ENCODE measurements around the gene L2HGDH. TPM values are rescaled to one million over a fixed set of nuclear protein-coding genes. Genes with fewer than 3 reads are reported as not detected.
"Not testable (repeated sequence)": the region's sequence is repeated elsewhere in the genome, so short reads cannot be mapped to it uniquely, and the experiment has no call there.

The L2HGDH gene
- total RNA-seq, 1 donor from 2014 or later = 8.2 TPM

DNA sequence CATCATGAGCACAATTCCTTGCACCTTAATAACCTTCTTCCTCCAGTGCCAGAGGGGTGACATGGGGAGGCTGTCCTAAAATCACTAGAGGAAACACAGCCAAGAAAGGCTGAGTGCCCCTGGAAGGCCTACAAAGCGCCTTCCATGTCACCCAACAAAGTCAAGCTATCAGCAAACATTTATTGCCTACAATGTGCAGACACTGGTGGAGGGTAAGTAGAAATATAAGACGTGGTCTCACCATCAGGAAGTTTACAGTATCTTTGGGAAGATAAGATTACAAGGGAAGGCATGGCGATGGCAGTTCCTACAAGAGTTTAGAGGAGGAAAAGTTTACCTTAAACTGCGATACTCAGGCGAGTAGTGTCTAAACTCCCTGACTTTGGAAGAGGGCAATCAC lies 28.0 kb upstream of the L2HGDH start:
- no peak for DNase-seq (ENCODE audit: low read depth)

DNA sequence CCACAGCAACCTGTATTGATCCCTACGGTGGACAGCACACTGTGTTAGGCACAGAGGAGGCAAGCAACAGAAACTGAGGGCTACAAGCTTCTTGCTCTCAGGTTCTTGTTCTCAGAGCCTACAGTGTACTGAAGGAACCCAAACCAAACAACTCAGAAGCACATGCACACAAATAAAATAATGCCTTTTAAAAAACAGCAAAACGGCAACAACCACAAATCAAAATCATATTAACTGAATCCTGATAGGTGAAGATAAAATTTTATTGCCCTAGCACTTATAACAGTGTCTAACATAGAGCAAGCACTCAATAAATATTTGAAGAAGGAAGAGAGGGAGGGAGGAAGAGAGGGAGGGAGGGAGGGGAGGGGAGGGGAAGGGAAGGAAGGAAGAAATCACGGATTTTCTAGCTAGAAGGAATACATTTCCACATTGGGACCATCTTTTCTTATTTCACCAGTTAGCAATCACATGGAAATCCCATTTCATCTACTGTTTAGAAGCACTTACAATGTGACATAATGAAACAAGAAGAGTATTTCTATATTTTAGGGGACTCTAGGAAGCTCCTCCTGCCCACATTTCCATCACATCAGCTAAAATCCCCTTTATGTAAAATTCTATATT lies 27.3 kb upstream of the L2HGDH start:
- no peak for DNase-seq (ENCODE audit: low read depth)

DNA sequence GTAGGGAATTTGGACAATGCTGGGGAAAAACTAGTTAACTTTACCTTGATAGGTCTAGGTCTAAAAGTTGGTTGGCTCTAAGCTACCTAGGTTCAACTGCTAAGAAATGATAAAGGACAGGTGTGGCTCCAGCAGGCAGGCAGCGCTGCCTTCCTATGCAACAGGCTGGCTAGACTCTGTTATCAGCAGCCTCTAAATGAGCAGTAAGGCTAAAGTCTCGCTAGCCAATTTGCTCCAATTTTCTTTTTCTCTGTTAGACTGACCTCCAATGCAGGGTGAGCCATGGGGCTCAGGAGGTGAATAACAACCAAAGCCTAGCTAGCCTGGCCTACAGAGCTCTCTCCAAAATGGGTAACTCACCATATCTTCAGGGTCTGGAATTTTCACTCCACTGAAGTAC lies 26.6 kb upstream of the L2HGDH start:
- no peak for DNase-seq (ENCODE audit: low read depth)

DNA sequence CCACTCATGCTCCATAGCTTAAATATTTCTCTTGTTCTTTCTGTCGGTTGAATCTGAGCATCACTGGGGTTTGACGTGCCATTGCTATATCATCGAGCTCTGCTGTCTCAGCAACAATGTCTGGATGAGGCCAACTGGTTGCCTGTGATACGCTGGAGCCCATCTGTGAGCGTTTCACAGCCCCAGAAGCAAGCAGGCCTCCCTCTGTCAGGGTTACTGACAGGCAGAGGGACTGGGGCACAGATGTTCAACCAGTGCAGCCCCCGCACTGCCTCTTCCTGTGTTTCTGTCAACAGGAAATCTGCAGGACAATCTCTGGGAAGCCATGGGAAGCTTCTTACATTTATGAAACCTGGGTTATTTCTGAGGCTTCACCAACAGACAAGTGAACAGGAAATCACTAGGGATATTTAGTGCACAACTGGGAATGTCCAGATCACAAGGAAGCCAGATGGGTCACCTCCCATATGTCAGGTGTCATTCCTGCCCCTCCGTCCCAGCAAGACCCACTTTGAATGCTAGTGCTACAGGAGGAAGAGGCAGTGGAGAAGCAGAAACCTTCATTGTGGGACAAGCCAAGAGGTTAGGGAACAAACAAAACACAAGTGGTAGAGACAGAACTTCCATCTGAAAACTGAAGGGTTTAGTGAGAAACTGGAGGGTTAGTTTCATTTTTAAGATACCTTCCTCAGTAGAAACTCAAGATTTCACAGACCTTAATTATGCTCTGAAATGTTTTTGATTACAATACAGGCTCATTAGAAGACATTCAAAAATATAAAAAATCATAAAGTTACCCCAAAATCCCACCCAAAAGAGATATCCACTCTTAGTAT lies 24.2 kb upstream of the L2HGDH start:
- DNase-seq (ENCODE audit: low read depth) = peak; percentile 58

DNA sequence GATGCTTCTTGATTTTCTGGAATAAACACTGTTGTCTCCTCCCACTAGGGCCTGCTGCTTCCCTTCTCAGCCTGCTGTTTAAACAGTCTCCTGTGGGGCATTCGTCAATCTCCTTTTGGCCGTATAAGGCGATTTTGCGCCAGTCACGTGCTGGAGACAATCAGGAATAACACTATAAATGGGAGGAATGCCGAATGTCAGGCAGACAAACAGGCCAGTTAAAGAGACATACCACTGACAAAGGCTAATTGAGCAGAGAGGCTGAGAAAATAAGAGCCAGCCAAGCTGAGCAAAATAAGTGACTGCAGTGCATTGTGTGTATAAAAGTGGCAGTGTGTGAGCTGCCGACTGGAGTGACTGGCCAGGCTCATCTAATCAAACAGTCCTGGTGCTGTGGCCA lies 23.4 kb upstream of the L2HGDH start:
- DNase-seq (ENCODE audit: low read depth) = peak; percentile 44

DNA sequence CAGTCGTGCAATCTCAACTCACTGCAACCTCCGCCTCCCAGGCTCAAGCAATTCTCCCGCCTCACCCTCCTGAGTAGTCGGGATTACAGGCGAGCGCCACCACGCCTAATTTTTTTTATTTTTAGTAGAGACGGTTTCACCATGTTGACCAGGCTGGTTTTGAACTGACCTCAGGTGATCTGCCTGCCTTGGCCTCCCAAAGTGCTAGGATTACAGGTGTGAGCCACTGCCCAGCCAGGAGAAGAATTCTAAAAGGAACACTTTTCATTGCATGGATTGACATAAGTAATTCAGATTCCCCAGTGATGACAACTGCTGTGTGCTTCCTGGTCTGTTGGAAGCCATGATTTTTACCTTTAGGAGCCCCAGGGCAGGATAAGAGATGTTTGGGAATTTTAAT lies 22.2 kb upstream of the L2HGDH start:
- DNase-seq (ENCODE audit: low read depth) = no peak

DNA sequence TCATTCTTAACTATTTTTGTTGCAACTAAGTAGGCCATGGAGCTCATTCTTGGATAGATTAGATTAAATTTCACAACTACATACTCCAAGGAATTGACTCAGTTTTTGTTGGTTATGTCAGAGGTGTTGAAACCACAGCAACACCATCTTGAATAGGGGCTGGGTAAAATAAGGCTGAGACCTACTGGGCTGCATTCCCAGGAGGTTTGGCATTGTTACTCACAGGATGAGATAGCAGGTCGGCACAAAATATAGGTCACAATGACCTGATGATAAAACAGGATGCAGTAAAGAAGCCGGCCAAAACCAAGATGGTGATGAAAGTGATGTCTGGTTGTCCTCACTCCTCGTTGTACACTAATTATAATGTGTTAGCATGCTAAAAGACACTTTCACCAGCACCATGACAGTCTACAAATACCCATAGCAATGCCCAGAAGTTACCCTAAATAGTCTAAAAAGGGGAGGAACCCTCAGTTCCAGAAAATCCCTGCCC lies 21.0 kb upstream of the L2HGDH start:
- no peak for DNase-seq (ENCODE audit: low read depth)

DNA sequence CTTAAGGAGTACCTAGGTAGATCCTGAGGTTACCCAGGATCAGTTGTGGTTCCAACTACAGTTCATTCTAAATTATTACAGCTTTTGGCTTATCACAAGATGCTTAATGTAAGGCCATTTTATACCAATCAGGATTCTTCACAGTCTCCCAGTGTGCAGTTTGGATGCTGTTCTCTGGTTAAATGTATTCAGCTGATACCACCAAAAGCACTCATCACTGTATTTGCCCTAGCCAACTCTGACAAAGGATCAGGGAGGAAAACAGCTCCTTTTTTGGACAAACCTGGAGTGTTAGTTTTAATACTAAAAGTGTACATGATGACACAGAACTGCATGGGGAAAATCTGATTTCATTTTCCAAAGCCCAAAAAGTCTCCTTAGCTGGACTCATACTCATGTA lies 19.6 kb upstream of the L2HGDH start:
- no peak for DNase-seq (ENCODE audit: low read depth)

DNA sequence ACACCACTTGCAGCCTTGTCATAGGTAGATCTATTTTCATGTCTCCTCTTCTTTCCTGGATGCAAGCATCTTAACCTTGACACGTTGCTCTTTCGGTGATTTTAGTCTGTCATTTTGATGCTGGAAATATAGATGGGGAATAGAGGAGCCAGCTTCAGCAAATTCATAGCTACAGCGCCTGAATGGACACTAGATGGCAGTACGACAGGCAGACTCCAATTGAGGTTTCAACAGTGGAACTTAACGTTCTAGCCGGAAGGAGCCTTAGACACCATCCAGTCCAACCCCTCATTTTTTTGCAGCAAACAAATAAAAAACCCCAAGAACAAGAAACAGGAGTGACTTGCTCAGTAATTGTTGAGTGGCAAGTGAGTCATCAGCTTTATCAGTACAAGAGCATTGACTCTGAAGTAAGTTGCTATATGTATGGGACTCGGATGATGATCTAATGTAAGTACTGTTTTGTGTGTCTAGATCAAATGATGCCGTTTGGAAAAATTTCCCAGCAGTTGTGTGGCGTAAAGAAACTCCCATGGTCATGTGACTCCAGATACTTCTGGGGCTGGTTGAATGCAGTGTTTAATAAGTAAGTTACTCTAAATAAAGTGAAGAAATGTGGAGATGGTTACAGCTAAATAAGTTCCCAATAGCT lies 9.1 kb upstream of the L2HGDH start:
- DNase-seq (ENCODE audit: low read depth) = peak; percentile 88

DNA sequence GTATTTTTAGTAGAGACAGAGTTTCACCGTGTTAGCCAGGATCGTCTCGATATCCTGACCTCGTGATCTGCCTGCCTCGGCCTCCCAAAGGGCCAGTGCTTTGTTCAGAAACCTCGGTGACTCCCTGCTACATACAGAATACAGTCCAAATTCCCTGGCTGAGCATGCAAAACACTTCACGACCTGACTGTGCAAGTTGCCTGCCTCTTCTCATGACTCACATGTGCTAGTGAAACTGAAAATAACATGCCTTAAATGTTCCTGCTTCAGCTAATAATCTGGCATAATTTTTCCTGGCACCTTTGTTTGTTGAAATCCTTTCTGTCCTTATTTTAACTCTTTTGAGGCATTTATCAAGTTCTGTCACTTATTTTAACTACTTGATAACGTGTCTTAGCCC lies 8.3 kb upstream of the L2HGDH start:
- peak; percentile 25 for DNase-seq (ENCODE audit: low read depth)

DNA sequence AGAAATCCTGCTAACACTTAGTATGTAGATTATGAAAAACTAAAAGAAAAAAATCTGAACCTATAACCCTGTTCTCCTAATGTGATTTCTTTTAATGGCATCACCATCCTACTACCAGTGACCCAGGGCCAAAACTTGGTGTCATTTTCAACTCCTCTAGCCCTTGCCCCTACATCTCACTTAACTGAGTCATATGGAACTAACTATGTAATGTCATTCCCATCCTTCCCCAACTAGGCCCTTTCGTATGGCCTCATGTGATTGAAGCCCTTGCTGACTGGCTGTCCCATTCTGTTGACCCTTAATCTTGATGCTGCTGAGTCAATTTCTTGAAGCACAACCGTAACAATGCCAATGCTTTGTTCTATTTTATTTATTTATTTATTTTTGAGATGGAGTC lies 7.7 kb upstream of the L2HGDH start:
- no peak for DNase-seq (ENCODE audit: low read depth)

DNA sequence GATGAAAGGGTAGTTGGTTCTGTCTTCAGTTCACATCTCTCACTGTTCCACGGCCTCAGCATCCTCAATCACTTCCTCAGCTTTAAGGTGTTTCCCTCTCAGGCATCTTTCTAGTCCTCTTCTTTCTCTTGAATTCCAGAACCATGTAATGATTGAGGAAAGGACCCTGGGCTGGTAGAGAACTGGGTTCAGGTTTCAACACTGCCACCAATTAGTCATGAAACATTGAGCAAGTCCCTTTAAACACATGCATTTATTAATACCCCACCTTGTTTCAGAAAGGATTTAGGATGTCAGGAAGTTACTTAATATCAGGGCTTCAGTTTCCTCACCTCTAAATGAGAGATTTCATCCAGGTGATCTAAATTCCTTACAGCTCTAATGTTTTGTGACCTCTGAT lies 7.3 kb upstream of the L2HGDH start:
- no peak for DNase-seq (ENCODE audit: low read depth)

DNA sequence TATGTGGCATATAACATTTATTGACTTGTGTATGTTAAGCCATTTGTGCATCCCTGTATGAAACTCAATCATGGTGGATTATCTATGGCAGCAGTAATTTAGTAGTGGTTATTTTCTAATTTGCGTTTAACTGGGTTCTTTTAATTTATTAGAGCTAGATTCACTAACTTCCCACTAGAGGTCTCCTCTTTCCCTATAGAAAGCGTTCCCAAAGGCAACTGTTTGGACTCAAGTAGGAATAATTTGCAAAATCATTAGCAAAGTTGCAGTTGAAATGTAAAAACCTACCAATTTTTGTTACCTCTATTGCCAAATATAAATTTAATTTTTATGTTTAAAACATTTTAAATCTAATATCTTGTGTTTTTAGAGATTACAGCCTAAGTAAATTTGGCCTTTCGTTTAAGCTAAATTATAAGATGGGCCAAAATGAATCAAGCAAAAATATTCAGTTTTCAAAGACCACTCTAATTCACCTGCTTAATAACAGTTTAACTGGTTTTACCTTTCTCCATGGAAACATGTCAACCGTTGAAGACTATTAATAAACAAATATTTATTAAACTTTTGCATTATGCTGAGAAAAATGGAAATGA lies 6.1 kb upstream of the L2HGDH start:
- peak; percentile 37 for DNase-seq (ENCODE audit: low read depth)

DNA sequence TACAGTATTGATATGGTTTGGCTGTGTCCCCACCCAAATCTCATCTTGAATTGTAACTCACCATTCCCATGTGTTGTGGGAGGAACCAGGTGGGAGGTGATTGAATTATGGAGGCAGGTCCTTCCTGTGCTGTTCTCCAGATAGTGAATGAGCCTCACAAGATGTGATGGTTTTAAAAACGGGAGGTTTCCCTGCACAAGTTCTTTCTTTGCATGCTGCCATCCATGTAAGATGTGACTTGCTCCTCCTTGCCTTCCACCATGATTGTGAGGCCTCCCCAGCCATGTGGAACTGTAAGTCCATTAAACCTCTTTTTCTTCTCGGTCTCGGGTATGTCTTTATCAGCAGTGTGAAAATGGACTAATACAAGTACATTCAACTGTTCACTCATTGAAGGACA lies 2.1 kb upstream of the L2HGDH start:
- DNase-seq (ENCODE audit: low read depth) = not testable (repeated sequence)

DNA sequence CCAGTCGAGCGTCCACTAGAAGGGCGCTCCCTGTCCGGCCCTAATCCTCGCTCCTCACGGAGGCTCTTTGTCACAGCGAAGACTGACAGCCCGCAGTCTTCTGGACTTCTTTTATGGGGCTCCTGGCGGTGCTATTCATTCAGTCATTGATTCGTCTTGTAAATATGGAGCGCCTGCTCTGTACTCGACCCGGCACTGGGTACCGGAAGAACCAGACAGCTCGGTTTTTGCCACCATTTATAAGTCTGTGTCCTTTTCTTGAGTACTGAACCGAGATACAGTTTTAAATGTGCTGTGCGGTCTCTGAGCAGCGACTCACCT lies 665 bp upstream of the L2HGDH start:
- no peak for DNase-seq (ENCODE audit: low read depth)

DNA sequence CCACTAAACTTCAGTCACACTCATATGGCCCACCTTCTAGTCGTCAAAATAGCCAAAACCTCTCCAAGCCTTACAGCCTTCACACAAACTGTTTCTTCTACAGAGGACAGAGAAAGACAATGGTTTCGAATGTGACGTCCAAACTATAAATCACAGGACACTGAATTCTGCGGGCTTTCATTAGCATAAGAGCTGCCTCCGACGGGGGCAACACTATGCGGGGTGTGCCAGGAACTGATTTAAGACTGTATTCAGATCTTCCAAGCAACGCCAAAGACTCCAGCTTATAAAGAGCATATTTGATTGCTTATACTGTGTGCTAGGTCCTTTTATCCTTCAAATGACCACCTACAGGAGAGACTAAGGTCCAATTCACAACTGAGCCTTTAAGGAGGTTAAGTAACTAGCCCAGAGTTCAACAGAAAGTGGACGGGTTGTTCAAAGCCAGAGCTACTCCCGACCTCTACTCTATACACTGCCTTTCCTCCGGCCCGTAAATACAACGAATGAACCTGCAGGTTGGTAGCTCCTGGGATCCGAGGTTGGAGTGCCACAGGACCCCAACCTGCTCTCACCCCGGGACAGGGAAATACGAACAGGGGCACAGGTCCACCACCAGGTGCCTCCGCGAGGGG lies 575 bp downstream of the L2HGDH start:
- DNase-seq (ENCODE audit: low read depth) = no peak

DNA sequence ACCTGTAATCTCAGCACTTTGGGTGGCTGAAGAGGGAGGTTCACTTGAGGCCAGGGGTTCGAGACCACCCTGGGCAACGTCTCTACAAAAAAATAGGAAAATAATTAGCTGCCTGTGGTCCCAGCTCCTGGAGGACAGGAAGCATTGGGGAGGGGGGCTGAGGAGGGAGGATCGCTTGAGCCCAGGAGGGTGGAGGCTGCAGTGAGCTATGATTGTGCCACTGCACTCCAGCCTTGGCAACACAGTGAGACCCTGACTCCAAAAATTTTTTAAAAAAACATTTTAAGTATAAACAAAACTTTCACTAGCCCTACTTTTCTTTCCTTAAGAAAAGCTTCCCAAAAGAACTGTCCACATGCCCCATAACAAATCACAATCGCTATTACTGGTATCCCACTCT lies 1.6 kb downstream of the L2HGDH start:
- no peak for DNase-seq (ENCODE audit: low read depth)

DNA sequence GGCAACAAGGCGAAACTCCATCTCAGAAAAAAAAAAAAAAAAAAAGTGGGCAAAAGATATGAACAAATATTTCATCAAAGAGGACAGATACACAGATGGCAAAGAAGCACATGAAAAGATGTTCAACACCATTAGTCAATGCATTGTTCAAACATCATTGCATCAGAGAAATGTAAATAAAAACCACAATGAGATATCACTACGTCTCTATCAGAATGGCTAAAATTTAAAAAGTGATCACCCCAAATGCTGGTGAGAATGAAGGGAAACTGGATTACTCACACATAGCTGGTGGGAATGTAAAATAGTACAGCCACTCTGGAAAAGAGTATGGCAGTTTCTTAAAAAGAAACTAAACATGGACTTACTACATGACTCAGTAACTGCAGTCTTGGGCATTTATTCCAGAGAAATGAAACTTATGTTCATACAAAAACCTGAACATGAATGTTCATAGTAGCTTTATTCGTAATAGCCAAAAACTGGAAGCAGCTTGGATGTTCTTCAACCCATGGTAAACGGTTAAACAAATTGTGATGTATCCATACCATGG lies 3.6 kb downstream of the L2HGDH start:
- no peak for DNase-seq (ENCODE audit: low read depth)

DNA sequence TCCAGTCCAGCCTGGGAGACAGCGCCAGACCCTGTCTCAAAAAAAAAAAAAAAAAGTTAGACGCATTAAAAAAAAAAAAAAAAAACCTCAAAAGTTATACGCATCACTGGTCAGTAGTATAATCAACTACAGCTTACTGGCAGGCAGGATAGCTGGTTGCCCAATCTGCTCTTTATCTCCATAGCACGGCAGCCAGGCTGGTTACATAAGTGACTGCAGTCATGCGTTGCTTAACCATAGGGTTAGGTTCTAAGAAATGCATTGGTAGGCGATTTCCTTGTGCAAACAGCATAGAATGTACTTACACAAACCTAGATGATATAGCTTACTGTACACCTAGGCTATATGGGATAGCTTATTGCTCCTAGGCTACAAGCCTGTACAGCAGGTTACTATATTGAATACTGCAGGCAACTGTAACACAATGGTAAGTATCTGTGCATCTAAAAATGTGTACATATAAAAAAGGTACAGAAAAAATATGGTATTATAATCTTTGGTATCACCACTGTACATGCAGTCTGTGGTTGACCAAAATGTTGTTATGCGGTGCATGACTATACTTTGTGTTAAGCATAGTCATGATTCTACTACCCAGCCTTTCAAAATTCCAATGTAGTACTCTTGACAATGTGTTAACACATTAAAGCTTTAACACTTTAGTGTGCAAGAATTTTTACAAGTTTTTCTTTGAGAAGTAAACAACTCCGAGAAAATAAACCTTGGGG lies 8.1 kb downstream of the L2HGDH start:
- DNase-seq (ENCODE audit: low read depth) = no peak

DNA sequence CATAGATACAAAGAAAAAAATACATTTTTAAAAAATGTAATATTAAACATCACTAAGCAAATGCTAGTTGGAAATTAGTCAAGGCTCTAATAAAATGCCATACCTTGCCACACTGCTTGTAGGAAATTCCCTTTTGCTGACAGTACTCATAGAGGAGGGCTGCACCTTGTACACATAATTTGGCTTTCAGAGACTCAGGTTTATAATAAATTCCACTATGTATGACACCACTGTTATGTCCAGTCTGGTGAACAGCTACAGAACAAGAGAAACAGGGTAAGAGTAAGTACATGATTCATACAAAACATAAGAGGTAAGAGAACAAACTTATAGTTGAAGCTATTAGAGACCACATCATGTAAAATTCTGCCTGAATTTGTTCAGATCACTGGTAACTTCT lies 10.1 kb downstream of the L2HGDH start:
- no peak for DNase-seq (ENCODE audit: low read depth)

DNA sequence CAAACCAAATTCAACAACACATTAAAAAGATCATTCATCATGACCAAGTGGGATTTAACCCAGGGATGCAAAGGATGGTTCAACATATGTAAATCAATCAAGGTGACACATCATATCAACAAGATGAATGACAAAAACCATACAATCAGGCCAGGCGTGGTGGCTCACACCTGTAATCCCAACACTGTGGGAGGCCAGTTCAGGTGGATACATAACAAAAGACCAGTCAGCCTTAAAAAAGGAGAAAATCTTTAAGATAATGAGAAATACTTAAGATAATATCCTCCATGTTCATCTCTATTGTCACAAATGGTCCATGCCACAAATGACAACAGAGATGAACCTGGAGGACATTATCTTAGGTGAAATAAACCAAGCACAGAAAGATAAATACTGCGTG lies 12.4 kb downstream of the L2HGDH start:
- DNase-seq (ENCODE audit: low read depth) = no peak
